ENCODE measurements around the gene CLC. TPM values are rescaled to one million over a fixed set of nuclear protein-coding genes. Genes with fewer than 3 reads are reported as not detected.

Gene CLC
- total and polyA plus RNA-seq, 2 of the 8 experiments (the other 6 are each of a cell fraction or from before 2014, with no cell fraction given) = 6.4 to 12.4 TPM

DNA sequence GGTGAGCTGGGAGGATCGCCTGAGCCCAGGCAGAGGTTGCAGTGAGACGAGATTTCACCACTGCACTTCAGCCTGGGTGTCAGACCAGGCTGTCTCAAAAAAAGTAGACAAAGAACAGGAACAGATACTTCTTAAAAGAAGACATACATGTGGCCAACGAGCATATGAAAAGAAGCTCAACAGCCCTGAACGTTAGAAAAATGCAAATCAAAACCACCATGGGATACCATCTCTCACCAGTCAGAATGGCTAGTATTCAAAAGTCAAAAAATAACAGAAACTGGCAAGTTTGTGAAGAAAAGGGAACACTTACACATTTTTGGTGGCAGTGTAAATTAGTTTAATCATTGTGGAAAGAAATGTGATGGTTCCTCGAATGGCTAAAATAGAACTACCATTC, 36.5 kb downstream of the CLC start (continued):
- TF ChIP-seq POU5F1 (IDR thresholded peaks at IDR 0.05; ENCODE audit: low read depth, low read length) (no peak), BCL11A (IDR thresholded peaks at IDR 0.05; ENCODE audit: low read depth in 2 of 2, low read length in 2 of 2) (no peak), SUZ12 (IDR thresholded peaks at IDR 0.05; ENCODE audit: low read length) (no peak), RXRA (IDR thresholded peaks at IDR 0.05; ENCODE audit: insufficient read depth, low read depth, low read length) (no peak), SIRT6 (IDR thresholded peaks at IDR 0.05; ENCODE audit: low read length) (no peak), CREB1 (IDR thresholded peaks at IDR 0.05) (no peak), CHD2 (IDR thresholded peaks at IDR 0.05; ENCODE audit: low read length) (no peak)
